GM19193 (cell line): ENCODE results near the gene AHR.

Experiments used
- POLR2A ChIP-seq: IDR thresholded peaks from 4 replicates; pipeline ENCODE4 v1.6.1; 2011; ENCODE audit not compliant: insufficient read depth, insufficient read length; ENCODE audit errors: extremely low read depth

AHR gene

DNA sequence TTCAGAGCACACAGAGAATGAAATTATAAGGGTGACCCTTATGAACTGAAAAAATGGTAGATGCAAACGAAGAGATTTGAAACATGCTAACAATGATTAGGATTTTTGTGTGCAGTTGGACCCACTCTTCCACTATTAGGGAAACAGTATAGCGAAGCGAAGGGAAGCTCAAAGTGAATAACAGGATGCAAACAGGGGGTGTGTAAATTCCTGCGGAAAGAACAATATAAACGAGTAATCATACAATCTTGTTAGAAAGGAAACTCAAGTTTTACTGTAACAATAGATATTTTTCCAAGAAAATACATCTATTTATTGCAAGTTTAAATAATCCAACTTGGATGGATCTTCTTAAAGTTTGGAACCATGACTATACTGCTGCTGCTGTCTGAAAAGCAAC is 14.7 kb downstream of the AHR start:
- no peak for TF ChIP-seq POLR2A

DNA sequence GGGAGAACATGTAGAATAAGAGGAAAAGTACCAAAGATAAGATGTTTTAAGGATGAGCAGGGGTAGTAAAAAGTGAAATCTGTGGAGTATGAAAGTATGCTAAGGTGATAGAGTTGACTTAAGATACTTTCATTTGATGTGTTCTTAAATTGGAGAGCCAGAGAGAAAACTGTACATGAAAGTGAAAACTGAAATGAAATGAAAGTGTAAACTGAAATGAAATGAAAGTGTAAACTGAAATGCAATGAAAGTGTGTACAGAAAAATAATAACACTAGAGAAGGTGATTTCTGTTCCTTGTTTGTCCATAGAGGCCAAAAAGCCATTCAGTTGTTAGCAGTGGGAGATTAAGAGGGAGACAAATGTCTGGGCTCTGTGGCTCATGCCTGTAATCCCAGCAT is 17.5 kb downstream of the AHR start:
- TF ChIP-seq POLR2A = no peak

DNA sequence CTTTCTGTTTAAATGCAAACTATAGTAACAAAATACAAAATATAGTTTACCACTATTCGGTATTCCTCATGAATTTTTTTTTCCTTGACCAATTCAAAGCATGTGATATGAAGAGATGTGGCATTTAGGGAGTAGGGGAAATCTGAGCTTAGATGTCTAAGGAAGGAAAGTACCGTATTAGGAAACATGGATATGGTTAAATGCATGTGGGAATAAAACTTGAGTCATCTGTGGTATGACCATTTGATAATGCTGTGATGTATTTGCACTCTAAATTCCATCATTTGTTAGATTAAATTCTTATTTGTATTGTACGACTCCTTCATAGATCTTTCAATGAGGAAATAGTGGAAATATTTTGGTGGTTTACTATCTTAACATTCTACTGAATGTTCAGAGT is 19.7 kb downstream of the AHR start:
- no peak for TF ChIP-seq POLR2A

DNA sequence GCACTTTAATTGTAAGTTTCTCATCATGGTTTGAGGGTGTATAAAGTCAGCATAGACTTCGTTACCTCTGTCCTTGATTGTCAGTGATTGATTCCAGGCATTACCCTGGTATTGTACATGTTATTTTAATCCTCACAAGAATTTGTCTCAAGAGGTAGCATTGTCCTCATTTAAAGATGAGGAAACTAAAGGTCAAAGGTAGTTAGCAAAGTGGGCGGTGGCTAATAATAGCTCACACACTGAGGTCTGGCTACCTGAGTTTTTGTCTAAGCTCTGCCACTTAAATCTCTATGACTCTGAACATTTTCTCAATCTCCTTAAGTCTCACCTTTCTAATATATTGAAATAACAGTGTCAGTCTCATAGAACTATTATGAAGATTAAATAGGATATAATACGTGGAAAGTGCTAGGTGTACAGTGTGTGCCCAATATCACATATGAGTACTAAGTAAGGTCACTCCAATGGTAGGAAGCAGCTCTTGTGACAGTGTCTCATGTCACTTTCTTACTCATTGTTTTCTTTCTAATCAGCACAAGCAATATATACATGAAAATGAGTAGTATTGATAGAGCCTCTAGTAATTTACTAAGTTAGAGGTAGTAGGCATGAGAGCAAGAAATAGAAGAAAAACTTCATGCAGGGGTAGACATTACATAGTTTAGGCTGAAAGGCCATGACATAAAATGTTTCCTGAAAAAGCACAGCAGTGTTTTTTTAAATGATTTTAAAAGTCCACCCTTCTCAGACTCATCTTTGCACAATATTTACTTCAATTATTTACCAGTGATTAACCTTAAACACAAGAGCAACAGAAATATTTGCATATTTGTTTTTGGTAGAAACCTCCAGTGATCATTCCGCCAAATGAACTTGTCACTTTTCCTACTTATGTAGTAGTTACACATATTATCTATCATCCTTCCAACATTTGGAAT is 21.0 kb downstream of the AHR start:
- no peak for TF ChIP-seq POLR2A

DNA sequence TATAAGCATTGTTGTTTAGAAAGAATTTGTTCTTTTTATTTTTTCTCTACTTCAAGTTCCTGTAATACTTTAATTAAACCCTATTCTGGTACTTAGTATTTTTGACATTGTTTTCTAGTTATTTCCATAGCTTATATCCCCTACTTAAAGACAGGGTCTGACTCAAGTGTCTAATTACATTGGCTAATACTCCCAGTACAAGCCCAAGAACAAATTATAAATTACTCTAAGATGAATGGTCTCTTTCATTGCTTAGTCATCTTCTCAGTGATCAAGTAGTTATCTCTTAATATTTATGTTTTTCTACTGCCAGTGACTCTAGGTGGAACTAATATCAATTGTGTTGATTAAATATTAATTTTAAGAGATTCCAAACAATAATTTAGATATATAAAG is 21.6 kb downstream of the AHR start:
- no peak for TF ChIP-seq POLR2A

DNA sequence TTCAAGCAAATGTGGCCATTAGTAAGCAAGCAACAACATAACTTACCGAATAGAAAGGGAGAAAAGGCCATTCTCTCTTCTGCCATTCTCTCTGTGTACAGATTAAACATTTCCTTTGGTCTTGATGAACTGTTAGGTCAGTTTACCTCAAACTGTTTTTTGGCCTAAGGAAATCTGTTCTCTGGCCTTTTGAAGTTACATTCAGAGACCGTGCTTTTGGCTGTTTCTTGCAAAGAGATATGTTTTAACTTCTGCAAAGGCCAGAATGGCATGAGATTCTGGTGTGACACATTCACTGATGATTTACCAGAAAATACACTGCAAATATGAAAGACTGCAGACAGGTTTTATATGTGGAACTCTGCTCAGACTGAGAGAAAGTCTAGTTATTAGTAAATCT is 22.2 kb downstream of the AHR start:
- TF ChIP-seq POLR2A = no peak

DNA sequence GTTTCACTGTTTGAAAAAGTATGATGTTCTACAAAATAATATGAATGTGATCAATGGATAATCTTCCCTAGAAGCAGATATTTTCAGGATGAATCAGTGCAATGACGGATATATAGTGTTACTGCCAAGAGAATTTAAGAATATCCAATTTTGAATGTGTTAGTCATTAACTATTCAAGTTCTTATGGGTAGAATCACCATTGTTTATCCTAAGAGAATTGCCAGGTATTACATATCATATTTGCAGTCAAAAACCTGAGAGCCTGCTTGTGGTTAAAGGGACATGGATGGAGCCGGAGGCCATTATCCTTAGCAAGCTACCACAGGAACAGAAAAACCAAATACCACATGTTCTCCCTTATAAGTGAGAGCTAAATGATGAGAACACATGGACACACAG is 26.9 kb downstream of the AHR start:
- TF ChIP-seq POLR2A = no peak

DNA sequence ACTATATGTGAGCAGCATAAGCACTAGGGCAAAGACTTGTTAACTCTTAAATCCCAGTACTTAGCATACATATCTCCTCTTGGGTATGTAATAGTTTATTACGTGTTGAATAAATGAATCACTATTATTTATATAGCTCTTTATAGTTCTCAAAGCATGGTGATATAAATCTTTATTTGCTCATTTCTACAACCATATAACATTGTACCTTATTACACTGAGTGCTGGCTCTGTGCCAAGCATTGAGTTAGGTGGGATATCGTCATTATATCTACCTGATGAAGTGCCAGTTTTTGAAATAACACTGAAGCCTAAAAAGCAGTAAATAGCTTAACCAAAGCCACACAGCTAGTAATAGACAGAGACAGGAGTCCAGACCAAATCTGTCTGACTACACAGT is 27.9 kb downstream of the AHR start:
- TF ChIP-seq POLR2A = no peak

DNA sequence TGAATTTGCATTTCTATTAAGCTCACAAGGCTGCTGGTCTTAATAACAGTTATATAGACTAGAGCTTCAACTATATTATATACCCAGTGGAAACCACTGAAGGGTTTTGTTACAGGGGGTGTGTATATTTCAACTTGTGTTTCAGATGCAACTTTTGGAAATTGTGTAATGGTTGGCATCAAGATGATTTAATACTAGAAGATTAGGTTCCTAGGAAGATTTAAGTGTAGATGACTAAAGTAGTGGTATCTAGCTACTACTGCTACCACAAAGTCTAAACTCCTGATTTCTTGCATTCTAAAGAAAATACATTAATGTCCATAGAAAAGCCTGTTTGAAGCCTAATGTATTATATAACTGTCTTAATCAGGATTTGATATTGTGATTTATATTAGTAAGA is 30.2 kb downstream of the AHR start:
- TF ChIP-seq POLR2A = no peak

DNA sequence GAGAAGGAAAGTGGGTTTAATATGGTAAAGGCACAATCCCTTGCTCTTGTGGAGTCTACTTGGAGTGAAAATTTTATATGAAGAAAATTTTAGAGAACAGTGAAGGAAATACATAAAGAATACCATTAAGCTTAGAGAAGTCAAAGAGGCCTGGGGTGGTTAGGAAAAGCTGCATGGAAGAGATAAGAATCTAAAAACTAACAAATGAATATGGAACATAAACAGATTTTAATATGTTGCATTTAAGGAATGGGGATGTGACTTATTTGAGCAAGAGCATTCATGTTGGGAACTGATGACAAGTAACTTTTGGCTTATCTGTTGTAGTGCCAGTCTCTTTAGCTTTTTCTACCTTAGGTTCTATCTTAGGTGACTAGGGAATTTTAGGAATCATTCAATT is 31.0 kb downstream of the AHR start:
- TF ChIP-seq POLR2A = no peak

DNA sequence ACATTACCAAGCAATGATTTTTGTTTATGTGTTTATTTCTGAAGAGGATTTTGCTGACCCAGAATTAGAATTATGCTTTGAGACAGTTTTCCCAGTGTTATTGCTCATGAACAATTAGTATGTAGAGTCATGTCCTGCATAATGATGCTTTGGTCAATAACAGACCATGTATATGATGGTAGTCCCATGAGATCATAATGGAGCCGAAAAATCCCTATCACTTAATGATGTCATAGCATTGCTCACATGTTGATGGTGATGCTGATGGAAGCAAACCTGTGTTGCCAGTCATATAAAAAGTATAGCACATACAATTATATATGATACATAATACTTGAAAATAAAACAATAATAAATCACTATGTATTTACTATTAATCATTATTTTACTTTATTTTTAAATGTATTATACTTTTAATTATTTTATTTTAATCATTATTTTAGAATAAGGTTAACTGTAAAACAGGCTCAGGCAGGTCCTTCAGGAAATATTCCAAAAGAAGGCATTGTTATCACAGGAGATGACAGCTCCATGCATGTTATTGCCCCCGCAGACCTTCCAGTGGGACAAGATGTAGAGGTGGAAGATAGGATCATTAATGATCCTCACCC is 33.5 kb downstream of the AHR start:
- no peak for TF ChIP-seq POLR2A

DNA sequence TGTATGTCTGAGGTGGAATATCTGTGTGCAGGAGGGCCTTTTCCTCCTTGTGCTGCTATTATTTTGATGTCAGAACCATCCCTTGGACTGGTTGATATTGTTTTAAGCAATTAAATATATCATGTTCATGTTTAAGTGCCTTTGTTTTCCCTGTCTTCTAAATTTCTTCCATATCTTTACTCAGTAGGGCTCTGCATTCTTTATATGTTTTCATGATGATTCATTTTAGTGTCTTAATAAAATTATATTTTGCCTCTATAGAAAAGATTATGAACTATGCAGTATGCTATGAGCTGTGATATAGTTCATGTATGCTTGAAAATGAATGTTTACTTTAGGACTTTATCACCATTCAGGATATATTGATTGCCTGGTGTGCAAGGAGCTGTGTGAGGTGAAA is 34.8 kb downstream of the AHR start:
- no peak for TF ChIP-seq POLR2A

DNA sequence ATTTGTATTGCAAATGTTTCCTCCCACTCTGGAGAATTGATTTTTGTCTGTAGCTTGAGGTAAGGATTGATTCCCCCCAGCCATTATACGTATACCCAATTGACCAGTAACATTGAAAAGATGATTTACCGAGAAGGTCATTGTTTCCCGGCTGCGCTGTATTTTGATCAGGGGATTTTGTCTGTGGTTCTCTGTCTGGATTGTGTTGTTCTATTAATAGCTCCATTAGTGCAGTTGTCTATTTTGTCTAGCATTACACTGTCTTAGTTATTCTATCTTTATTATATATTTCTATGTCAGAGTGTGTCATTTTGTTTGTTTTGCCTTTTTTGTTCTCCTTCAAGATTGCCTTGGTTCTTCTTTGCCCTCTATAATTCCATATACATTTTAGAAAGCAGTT is 37.7 kb downstream of the AHR start:
- TF ChIP-seq POLR2A = no peak

DNA sequence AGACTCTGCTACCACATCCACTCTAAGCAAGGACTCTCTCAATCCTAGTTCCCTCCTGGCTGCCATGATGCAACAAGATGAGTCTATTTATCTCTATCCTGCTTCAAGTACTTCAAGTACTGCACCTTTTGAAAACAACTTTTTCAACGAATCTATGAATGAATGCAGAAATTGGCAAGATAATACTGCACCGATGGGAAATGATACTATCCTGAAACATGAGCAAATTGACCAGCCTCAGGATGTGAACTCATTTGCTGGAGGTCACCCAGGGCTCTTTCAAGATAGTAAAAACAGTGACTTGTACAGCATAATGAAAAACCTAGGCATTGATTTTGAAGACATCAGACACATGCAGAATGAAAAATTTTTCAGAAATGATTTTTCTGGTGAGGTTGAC is 40.7 kb downstream of the AHR start:
- TF ChIP-seq POLR2A = no peak

DNA sequence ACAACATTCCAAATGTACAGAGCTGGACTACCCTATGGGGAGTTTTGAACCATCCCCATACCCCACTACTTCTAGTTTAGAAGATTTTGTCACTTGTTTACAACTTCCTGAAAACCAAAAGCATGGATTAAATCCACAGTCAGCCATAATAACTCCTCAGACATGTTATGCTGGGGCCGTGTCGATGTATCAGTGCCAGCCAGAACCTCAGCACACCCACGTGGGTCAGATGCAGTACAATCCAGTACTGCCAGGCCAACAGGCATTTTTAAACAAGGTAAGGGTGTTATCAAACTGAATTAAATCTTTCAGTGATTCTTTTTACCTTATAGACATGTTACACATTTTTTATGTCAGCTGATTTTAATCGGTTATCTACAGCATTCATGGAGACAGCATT is 41.5 kb downstream of the AHR start:
- TF ChIP-seq POLR2A = no peak

DNA sequence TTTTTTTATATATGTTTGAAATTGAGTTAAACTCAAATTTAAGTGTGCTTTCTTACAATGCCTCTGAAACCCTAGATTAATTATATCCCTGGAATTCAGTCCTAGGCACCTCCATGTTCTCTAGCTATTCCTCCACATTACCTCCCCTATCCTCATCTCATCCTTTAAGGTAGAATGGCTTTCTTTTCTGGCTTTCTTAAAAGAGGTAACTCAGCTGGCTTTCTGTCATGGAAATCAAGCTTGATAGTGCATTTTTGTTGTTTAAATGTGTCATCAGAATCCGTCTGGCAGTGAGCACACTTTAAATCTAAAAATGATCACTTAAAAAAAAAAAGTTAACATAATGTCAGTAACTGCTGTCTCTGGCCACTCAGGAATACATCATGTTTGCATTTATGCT is 42.2 kb downstream of the AHR start:
- no peak for TF ChIP-seq POLR2A
